ENCODE results near the gene CACNA2D2. TPM values are rescaled to one million over a fixed set of nuclear protein-coding genes. Genes with fewer than 3 reads are reported as not detected.
A peak's percentile ranks its signal among the peaks of the same experiment; 100 is the strongest.

Gene CACNA2D2
- total RNA-seq, 1 donor from 2014 or later = 0.52 TPM

GRCh38 chr3:50365842-50366220 is 137.6 kb downstream of the CACNA2D2 start:
- DNase-seq (ENCODE audit: low spot score) = no peak
- intact Hi-C loops (cut with micrococcal nuclease) = loop anchor here (1.0 to 5.0 kb wide), 3 partner anchors 15 to 201 kb away; partner anchors contain the start of genes C3orf18, CYB561D2 and NPRL2
- peak overlapping the region; percentile 70 for H3K27ac Mint-ChIP-seq
- no peaks in the 10 kb centered on the region for H3K36me3 Mint-ChIP-seq (ENCODE audit: low read depth)
- peaks cover 13% of the 10 kb centered on the region for H3K4me1 Mint-ChIP-seq (ENCODE audit: low read depth)
- no peaks in the 10 kb centered on the region for H3K9me3 Mint-ChIP-seq
- H3K4me3 Mint-ChIP-seq = peak overlapping the region; percentile 79
- peaks cover 4% of the 10 kb centered on the region for H3K27me3 Mint-ChIP-seq (ENCODE audit: insufficient read depth)

- Mint-ChIP-seq H3K9me3 (no peaks in the 10 kb centered on the region), H3K4me1 (ENCODE audit: low read depth) (peaks cover 13% of the 10 kb centered on the region), H3K4me3 (peak overlapping the region; percentile 79), H3K27me3 (ENCODE audit: insufficient read depth) (peaks cover 4% of the 10 kb centered on the region), H3K36me3 (ENCODE audit: low read depth) (no peaks in the 10 kb centered on the region), H3K27ac (peak overlapping the region; percentile 70)
- intact Hi-C loops (cut with micrococcal nuclease) = loop anchor here (1.0 to 5.0 kb wide), 3 partner anchors 14 to 202 kb away; partner anchors contain the start of genes C3orf18, CYB561D2 and NPRL2
- peak; percentile 93 for DNase-seq (ENCODE audit: low spot score)
Observed at GRCh38 chr3:50365080-50365841, 138.2 kb downstream of the CACNA2D2 start.

DNA sequence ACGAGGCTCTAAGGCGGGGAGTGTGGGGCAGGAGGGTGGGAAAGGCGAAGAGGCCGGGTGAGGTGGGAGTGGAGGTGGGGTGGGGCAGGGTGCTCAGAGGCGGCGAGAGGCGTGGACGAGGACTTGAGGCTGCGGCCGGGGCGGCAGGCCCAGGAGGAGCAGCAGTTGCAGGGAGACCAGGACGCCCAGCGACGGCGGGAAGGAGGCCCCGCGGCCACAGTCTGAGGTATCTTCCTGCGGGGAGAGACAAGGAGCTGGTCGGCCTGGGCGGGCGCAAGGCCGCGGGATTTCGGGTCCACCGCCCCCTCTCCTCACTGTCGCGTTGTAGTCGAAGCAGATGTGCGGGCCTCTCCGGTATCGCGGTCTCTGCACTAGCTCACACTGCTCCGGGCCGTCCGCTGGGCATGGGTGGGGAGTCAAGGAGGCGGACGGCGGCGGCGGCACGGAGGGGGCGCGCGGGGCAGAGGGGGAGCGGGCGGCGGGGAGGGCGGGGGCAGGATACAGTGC is 138.8 kb downstream of the CACNA2D2 start:
- Mint-ChIP-seq H3K4me1 (ENCODE audit: low read depth) (peaks cover 18% of the 10 kb centered on the region), H3K27ac (peak overlapping the region; percentile 61), H3K36me3 (ENCODE audit: low read depth) (no peaks in the 10 kb centered on the region), H3K4me3 (peak overlapping the region; percentile 69), H3K27me3 (ENCODE audit: insufficient read depth) (peaks cover 4% of the 10 kb centered on the region), H3K9me3 (no peaks in the 10 kb centered on the region)
- DNase-seq (ENCODE audit: low spot score) = no peak
- intact Hi-C loops (cut with micrococcal nuclease) = loop anchor here (1.0 to 5.0 kb wide), 3 partner anchors 14 to 203 kb away; partner anchors contain the start of genes C3orf18, CYB561D2 and NPRL2

DNA sequence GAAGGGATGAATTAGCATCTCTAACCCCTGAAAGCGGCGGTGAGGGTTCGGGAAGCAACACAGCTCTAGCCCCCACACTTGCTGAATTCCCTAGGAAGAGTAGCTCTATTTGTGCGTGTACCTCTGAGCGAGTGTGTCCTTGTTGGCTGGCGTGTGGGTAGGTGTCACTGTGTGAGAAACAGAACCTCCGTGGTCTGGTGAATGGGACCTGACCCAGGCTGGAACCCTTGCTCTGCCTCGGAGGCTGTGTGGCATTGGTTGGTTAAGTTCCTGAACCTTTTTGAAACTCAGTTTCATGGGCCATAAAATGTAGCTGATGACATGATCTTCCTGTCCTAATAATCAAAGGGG is 143.7 kb downstream of the CACNA2D2 start:
- H3K27ac Mint-ChIP-seq = peak overlapping the region; percentile 96
- H3K4me3 Mint-ChIP-seq = peak overlapping the region; percentile 99
- no peak for DNase-seq (ENCODE audit: low spot score)
- H3K27me3 Mint-ChIP-seq (ENCODE audit: insufficient read depth) = peaks cover 4% of the 10 kb centered on the region
- H3K36me3 Mint-ChIP-seq (ENCODE audit: low read depth) = peaks cover 10% of the 10 kb centered on the region
- intact Hi-C loops (cut with micrococcal nuclease) = loop anchor here (1.0 to 10.0 kb wide), 12 partner anchors 8 to 1695 kb away; partner anchors contain the start of genes C3orf18, CISH, DCAF1 and DUSP7
- no peaks in the 10 kb centered on the region for H3K9me3 Mint-ChIP-seq
- H3K4me1 Mint-ChIP-seq (ENCODE audit: low read depth) = peaks cover 40% of the 10 kb centered on the region

GRCh38 chr3:50358911-50359759 is 144.3 kb downstream of the CACNA2D2 start, which contains the start of gene TMEM115:
Gene TMEM115, minus strand, starts transcription at chr3:50359521. Its CDS starts 458 bp downstream, at chr3:50359063.
- Mint-ChIP-seq H3K36me3 (ENCODE audit: low read depth) (peaks cover 15% of the 10 kb centered on the region), H3K27me3 (ENCODE audit: insufficient read depth) (peaks cover 4% of the 10 kb centered on the region), H3K4me3 (peak within 1 kb of the TSS; percentile 99), H3K9me3 (no peaks in the 10 kb centered on the region), H3K4me1 (ENCODE audit: low read depth) (peaks cover 43% of the 10 kb centered on the region), H3K27ac (peak within 1 kb of the TSS; percentile 96)
- intact Hi-C loops (cut with micrococcal nuclease) = loop anchor here (1.0 to 10.0 kb wide), 12 partner anchors 8 to 1696 kb away; partner anchors contain the start of genes C3orf18, CISH, DCAF1 and DUSP7
- DNase-seq (ENCODE audit: low spot score) = peak; percentile 95

- Mint-ChIP-seq H3K27me3 (ENCODE audit: insufficient read depth) (peaks cover 2% of the 10 kb centered on the region), H3K27ac (peak overlapping the region; percentile 75), H3K36me3 (ENCODE audit: low read depth) (peaks cover 16% of the 10 kb centered on the region), H3K9me3 (no peaks in the 10 kb centered on the region), H3K4me3 (peak overlapping the region; percentile 99), H3K4me1 (ENCODE audit: low read depth) (peaks cover 45% of the 10 kb centered on the region)
- no peak for DNase-seq (ENCODE audit: low spot score)
- intact Hi-C loops (cut with micrococcal nuclease) = loop anchor here (2.0 to 10.0 kb wide), 5 partner anchors 252 to 1696 kb away; partner anchors contain the start of genes CISH, DUSP7, MANF and RPL29
Observed at GRCh38 chr3:50358355-50358910, 145.0 kb downstream of the CACNA2D2 start.

DNA sequence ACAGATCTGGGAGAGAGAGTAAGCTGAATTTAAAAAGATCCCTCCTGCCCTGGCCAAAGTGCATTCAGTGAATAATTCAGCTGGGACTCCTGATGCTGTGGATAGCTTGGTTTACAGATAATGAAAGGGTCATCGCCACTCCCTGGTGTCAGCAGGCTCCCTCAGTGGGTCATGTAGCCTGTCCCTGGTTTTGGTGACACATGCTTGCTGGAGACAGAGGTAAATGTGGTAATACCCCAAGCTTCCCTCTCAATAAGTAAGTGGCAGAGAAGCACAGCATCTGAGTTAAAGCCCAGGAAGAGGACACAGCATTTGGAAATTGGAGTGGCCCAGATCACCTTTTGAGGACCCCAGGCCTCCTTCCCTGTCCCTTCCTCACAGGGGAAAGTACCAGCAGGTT is 146.0 kb downstream of the CACNA2D2 start:
- intact Hi-C loops (cut with micrococcal nuclease) = loop anchor here (10.0 kb wide), 3 partner anchors 1327 to 1697 kb away; partner anchors contain the start of genes DUSP7 and RPL29
- peaks cover 18% of the 10 kb centered on the region for H3K36me3 Mint-ChIP-seq (ENCODE audit: low read depth)
- no peaks in the 10 kb centered on the region for H3K27me3 Mint-ChIP-seq (ENCODE audit: insufficient read depth)
- H3K4me1 Mint-ChIP-seq (ENCODE audit: low read depth) = peaks cover 45% of the 10 kb centered on the region
- no peak overlapping the region for H3K27ac Mint-ChIP-seq
- no peak for DNase-seq (ENCODE audit: low spot score)
- H3K9me3 Mint-ChIP-seq = no peaks in the 10 kb centered on the region
- peak overlapping the region; percentile 99 for H3K4me3 Mint-ChIP-seq

- intact Hi-C loops (cut with micrococcal nuclease) = loop anchor here (10.0 kb wide), 3 partner anchors 1328 to 1698 kb away; partner anchors contain the start of genes DUSP7 and RPL29
- Mint-ChIP-seq H3K4me1 (ENCODE audit: low read depth) (peaks cover 46% of the 10 kb centered on the region), H3K4me3 (peak overlapping the region; percentile 99), H3K27me3 (ENCODE audit: insufficient read depth) (no peaks in the 10 kb centered on the region), H3K9me3 (no peaks in the 10 kb centered on the region), H3K27ac (no peak overlapping the region), H3K36me3 (ENCODE audit: low read depth) (peaks cover 18% of the 10 kb centered on the region)
- no peak for DNase-seq (ENCODE audit: low spot score)
Observed at GRCh38 chr3:50356553-50356952, 146.9 kb downstream of the CACNA2D2 start.

GRCh38 chr3:50355829-50356552 is 147.4 kb downstream of the CACNA2D2 start:
- intact Hi-C loops (cut with micrococcal nuclease) = loop anchor here (10.0 kb wide), 3 partner anchors 1329 to 1699 kb away; partner anchors contain the start of genes DUSP7 and RPL29
- H3K4me1 Mint-ChIP-seq (ENCODE audit: low read depth) = peaks cover 51% of the 10 kb centered on the region
- peaks cover 23% of the 10 kb centered on the region for H3K36me3 Mint-ChIP-seq (ENCODE audit: low read depth)
- peak overlapping the region; percentile 99 for H3K4me3 Mint-ChIP-seq
- no peaks in the 10 kb centered on the region for H3K9me3 Mint-ChIP-seq
- H3K27ac Mint-ChIP-seq = no peak overlapping the region
- DNase-seq (ENCODE audit: low spot score) = no peak
- no peaks in the 10 kb centered on the region for H3K27me3 Mint-ChIP-seq (ENCODE audit: insufficient read depth)

- DNase-seq (ENCODE audit: low spot score) = no peak
- Mint-ChIP-seq H3K27ac (no peak overlapping the region), H3K36me3 (ENCODE audit: low read depth) (peaks cover 31% of the 10 kb centered on the region), H3K4me1 (ENCODE audit: low read depth) (peaks cover 57% of the 10 kb centered on the region), H3K4me3 (no peak overlapping the region), H3K27me3 (ENCODE audit: insufficient read depth) (no peaks in the 10 kb centered on the region), H3K9me3 (no peaks in the 10 kb centered on the region)
- intact Hi-C loops (cut with micrococcal nuclease) = loop anchor here (10.0 kb wide), 3 partner anchors 1330 to 1700 kb away; partner anchors contain the start of genes DUSP7 and RPL29
Observed at GRCh38 chr3:50354850-50355249, 148.6 kb downstream of the CACNA2D2 start.

GRCh38 chr3:50354186-50354764 is 149.2 kb downstream of the CACNA2D2 start:
- no peak for DNase-seq (ENCODE audit: low spot score)
- Mint-ChIP-seq H3K27me3 (ENCODE audit: insufficient read depth) (no peaks in the 10 kb centered on the region), H3K4me3 (no peak overlapping the region), H3K9me3 (no peaks in the 10 kb centered on the region), H3K27ac (no peak overlapping the region), H3K4me1 (ENCODE audit: low read depth) (peaks cover 56% of the 10 kb centered on the region), H3K36me3 (ENCODE audit: low read depth) (peaks cover 30% of the 10 kb centered on the region)
- intact Hi-C loops (cut with micrococcal nuclease) = loop anchor here (10.0 kb wide), 3 partner anchors 1331 to 1701 kb away; partner anchors contain the start of genes DUSP7 and RPL29

All from activated T-helper 1 cell treated with anti-CD3 and anti-CD28 coated beads, Interleukin-12 subunit alpha, Interleukin-12 subunit beta, Interleukin-2, Interleukin-4 antibody, amounts not matched to agents 30 ng/mL and 10 ng/mL and 1 ng/mL, durations not matched to agents 14 hours and 24 hours and 36 hours (primary cell).